ENCODE measurements around the gene IFI30. TPM values are rescaled to one million over a fixed set of nuclear protein-coding genes. Genes with fewer than 3 reads are reported as not detected.
A peak's percentile ranks its signal among the peaks of the same experiment; 100 is the strongest.

IFI30 gene
- total and polyA plus RNA-seq, 5 donors = 10.1 to 47.4 (median 34.4) TPM

GRCh38 chr19:18171605-18172327, 1.8 kb upstream of the IFI30 start:
- DNase-seq (no peak), ATAC-seq (no peak)
- Histone ChIP-seq H3K27me3 (ENCODE audit: control insufficient read depth, insufficient read depth) (no peaks in the 10 kb centered on the region), H3K4me1 (ENCODE audit: control insufficient read depth, insufficient read depth, low read length) (peaks cover 2% of the 10 kb centered on the region), H3K27ac (ENCODE audit: low read length) (peak overlapping the region; percentile 0), H3K4me3 (ENCODE audit: low read length) (no peak overlapping the region), H3K9me3 (ENCODE audit: control insufficient read depth, low read length) (no peaks in the 10 kb centered on the region)
- intact Hi-C loops (cut with DNase I) = no loop called here
- 85% methylated on average over 8 of the region's 8 CpGs for WGBS

DNA sequence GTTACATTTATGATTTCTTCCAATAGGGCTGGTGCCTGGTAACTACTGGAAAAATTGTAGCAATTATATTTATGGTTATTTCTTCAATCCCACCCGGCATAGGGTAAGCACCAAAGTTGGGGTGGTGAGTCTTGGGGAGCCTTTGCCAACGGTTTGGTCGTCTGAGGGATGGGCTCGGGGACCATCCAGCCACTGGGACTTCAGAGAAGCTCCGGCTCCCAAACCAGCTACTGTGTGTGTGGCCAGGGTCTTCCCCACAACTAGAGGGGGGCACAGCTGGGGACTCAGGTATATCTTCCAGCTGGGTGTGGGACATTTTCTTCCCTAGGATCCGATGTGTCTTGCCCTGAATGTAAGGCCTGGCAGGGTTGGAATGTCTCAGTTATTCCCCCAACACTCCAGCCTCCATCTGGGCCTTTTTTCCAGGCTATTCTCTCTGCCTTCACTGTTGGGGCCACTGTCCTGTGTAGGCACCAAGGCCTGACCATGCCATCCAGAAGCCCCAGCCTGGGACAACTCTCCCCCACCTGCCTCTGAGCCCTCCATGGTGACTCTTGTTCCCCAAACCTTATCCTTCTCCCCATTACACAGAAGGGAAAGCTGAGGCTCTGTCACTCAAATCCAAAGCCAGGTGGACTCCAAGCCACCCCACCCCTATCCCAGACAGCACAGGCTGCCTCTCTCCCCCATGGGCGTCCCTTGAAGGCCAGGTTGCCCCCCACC, 1.1 kb upstream of the IFI30 start:
- ATAC-seq (no peak), DNase-seq (no peak)
- Histone ChIP-seq H3K4me3 (ENCODE audit: low read length) (no peak overlapping the region), H3K9me3 (ENCODE audit: control insufficient read depth, low read length) (no peaks in the 10 kb centered on the region), H3K27me3 (ENCODE audit: control insufficient read depth, insufficient read depth) (no peaks in the 10 kb centered on the region), H3K4me1 (ENCODE audit: control insufficient read depth, insufficient read depth, low read length) (peaks cover 2% of the 10 kb centered on the region), H3K27ac (ENCODE audit: low read length) (no peak overlapping the region)
- WGBS = 84% methylated on average over 7 of the region's 7 CpGs
- intact Hi-C loops (cut with DNase I) = no loop called here

DNA sequence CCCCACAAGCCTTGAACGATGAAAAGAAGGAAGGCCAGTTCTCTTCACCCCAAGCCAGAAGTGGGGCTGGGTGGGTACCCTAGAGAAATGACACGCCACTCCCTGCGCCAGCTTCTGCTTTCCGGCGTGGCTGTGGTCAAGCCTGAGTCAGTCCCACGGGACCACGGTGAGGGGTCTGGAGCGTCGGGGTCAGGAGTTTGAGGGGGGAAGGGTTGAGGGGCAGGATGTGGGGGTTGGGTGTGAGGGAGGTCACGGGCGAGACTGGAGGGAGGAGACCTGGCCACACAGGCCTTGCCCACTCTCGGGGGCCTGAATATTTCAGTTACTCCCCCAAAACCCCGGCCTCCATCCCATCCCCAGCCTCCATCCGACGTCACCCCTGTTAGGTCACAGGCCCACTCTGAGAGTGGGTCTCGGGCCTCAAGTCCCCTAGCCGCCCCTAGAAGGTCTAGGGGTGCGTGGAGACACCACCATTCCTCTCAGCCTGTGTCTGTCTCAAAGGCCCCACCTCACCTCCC, 500 bp upstream of the IFI30 start:
- peaks cover 2% of the 10 kb centered on the region for H3K4me1 ChIP-seq (ENCODE audit: control insufficient read depth, insufficient read depth, low read length)
- WGBS = 47% methylated on average over 18 of the region's 18 CpGs
- ATAC-seq = peak; percentile 4 to 44
- no peaks in the 10 kb centered on the region for H3K27me3 ChIP-seq (ENCODE audit: control insufficient read depth, insufficient read depth)
- intact Hi-C loops (cut with DNase I) = no loop called here
- H3K4me3 ChIP-seq (ENCODE audit: low read length) = peak overlapping the region; percentile 53
- no peaks in the 10 kb centered on the region for H3K9me3 ChIP-seq (ENCODE audit: control insufficient read depth, low read length)
- peak; percentile 73 to 88 (median 88) for DNase-seq
- H3K27ac ChIP-seq (ENCODE audit: low read length) = no peak overlapping the region

- no peak overlapping the region for H3K4me3 ChIP-seq (ENCODE audit: low read length)
- ATAC-seq (no peak), DNase-seq (peak in 1 of 3 donors; percentile 29)
- intact Hi-C loops (cut with DNase I) = no loop called here
- H3K4me1 ChIP-seq (ENCODE audit: control insufficient read depth, insufficient read depth, low read length) = peaks cover 2% of the 10 kb centered on the region
- no peaks in the 10 kb centered on the region for H3K9me3 ChIP-seq (ENCODE audit: control insufficient read depth, low read length)
- 85% methylated on average over 11 of the region's 11 CpGs for WGBS
- H3K27me3 ChIP-seq (ENCODE audit: control insufficient read depth, insufficient read depth) = no peaks in the 10 kb centered on the region
- no peak overlapping the region for H3K27ac ChIP-seq (ENCODE audit: low read length)
These were observed 1.4 kb downstream of the IFI30 start for GRCh38 chr19:18174983-18175382.

- WGBS = 74% methylated on average over 19 of the region's 19 CpGs
- peaks cover 2% of the 10 kb centered on the region for H3K4me1 ChIP-seq (ENCODE audit: control insufficient read depth, insufficient read depth, low read length)
- intact Hi-C loops (cut with DNase I) = no loop called here
These were observed 3.0 kb downstream of the IFI30 start for GRCh38 chr19:18176367-18177310.

GRCh38 chr19:18179957-18180356, 6.3 kb downstream of the IFI30 start:
- H3K27me3 ChIP-seq (ENCODE audit: control insufficient read depth, insufficient read depth) = no peaks in the 10 kb centered on the region
- WGBS = 88% methylated on average over 5 of the region's 5 CpGs
- H3K27ac ChIP-seq (ENCODE audit: low read length) = no peak overlapping the region
- H3K4me3 ChIP-seq (ENCODE audit: low read length) = no peak overlapping the region
- no peaks in the 10 kb centered on the region for H3K4me1 ChIP-seq (ENCODE audit: control insufficient read depth, insufficient read depth, low read length)
- intact Hi-C loops (cut with DNase I) = no loop called here
- no peaks in the 10 kb centered on the region for H3K9me3 ChIP-seq (ENCODE audit: control insufficient read depth, low read length)
- ATAC-seq = no peak
- DNase-seq = peak in 1 of 3 donors; percentile 16

More at GRCh38 chr19:18176367-18177310, 3.0 kb downstream of the IFI30 start:
- Histone ChIP-seq H3K27ac (ENCODE audit: low read length) (no peak overlapping the region), H3K4me3 (ENCODE audit: low read length) (no peak overlapping the region), H3K9me3 (ENCODE audit: control insufficient read depth, low read length) (no peaks in the 10 kb centered on the region), H3K27me3 (ENCODE audit: control insufficient read depth, insufficient read depth) (no peaks in the 10 kb centered on the region)
- DNase-seq = peak in 1 of 3 donors; percentile 50
- ATAC-seq = no peak

DNA sequence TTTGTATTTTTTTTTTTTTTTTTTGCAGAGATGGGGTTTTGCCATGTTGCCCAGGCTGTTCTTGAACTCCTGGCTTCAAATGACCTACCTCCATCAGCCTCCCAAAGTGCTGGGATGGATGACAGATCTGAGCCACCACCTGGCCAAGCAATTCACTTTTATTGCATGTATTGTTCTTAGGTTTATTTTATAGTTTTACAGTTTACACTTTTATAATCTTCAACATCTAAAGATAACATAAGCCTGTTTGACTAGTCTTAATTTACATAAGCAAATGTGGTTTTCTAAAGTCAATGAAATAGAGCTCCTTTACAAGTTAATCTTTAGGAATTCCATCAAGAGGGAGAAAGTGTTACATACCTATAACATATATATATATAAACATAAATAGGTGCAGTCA, 9.9 kb downstream of the IFI30 start:
- no peak overlapping the region for H3K4me3 ChIP-seq (ENCODE audit: low read length)
- intact Hi-C loops (cut with DNase I) = no loop called here
- H3K4me1 ChIP-seq (ENCODE audit: control insufficient read depth, insufficient read depth, low read length) = no peaks in the 10 kb centered on the region
- no peaks in the 10 kb centered on the region for H3K9me3 ChIP-seq (ENCODE audit: control insufficient read depth, low read length)
- ATAC-seq (no peak), DNase-seq (no peak)
- H3K27ac ChIP-seq (ENCODE audit: low read length) = no peak overlapping the region
- no peaks in the 10 kb centered on the region for H3K27me3 ChIP-seq (ENCODE audit: control insufficient read depth, insufficient read depth)

- H3K27ac ChIP-seq (ENCODE audit: low read length) = no peak overlapping the region
- 60% methylated on average over 6 of the region's 6 CpGs for WGBS
- DNase-seq = no peak
- no peaks in the 10 kb centered on the region for H3K27me3 ChIP-seq (ENCODE audit: control insufficient read depth, insufficient read depth)
- no peaks in the 10 kb centered on the region for H3K4me1 ChIP-seq (ENCODE audit: control insufficient read depth, insufficient read depth, low read length)
- H3K4me3 ChIP-seq (ENCODE audit: low read length) = no peak overlapping the region
- intact Hi-C loops (cut with DNase I) = no loop called here
- ATAC-seq = no peak
- no peaks in the 10 kb centered on the region for H3K9me3 ChIP-seq (ENCODE audit: control insufficient read depth, low read length)
These were observed 11.9 kb downstream of the IFI30 start for GRCh38 chr19:18185538-18185937.

GRCh38 chr19:18190278-18190677, 16.7 kb downstream of the IFI30 start:
- intact Hi-C loops (cut with DNase I) = no loop called here
- DNase-seq (peak in 1 of 3 donors; percentile 10), ATAC-seq (no peak)
- 90% methylated on average over 4 of the region's 4 CpGs for WGBS
- no peak overlapping the region for H3K4me3 ChIP-seq (ENCODE audit: low read length)
- H3K9me3 ChIP-seq (ENCODE audit: control insufficient read depth, low read length) = no peaks in the 10 kb centered on the region
- no peaks in the 10 kb centered on the region for H3K4me1 ChIP-seq (ENCODE audit: control insufficient read depth, insufficient read depth, low read length)
- no peak overlapping the region for H3K27ac ChIP-seq (ENCODE audit: low read length)
- H3K27me3 ChIP-seq (ENCODE audit: control insufficient read depth, insufficient read depth) = no peaks in the 10 kb centered on the region

DNA sequence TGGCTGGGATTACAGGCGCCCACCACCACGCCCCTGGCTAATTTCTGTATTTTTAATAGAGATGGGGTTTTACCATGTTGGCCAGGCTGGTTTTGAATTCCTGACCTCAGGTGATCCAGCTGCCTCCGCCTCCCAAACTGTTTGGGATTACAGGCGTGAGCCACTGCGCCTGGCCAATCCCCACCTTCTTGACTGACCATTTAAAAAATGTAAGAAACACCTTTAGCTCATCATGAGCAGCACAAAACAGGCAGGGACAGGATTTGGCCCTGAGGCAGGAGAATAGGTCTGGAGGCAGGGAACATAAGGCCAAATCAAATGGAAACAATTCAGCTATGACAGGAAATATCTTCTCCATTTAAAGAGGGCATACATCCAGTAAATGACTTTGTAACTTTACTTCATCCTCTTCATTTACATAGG, 18.0 kb downstream of the IFI30 start:
- 73% methylated on average over 5 of the region's 5 CpGs for WGBS
- peak overlapping the region; percentile 30 for H3K27ac ChIP-seq (ENCODE audit: low read length)
- intact Hi-C loops (cut with DNase I) = no loop called here
- ATAC-seq (no peak), DNase-seq (peak in 1 of 3 donors; percentile 28)
- no peaks in the 10 kb centered on the region for H3K9me3 ChIP-seq (ENCODE audit: control insufficient read depth, low read length)
- H3K4me1 ChIP-seq (ENCODE audit: control insufficient read depth, insufficient read depth, low read length) = no peaks in the 10 kb centered on the region
- no peaks in the 10 kb centered on the region for H3K27me3 ChIP-seq (ENCODE audit: control insufficient read depth, insufficient read depth)
- H3K4me3 ChIP-seq (ENCODE audit: low read length) = no peak overlapping the region
